Sigmoid colon (tissue), 7 donors: ENCODE measurements around the gene RBM33. TPM values are rescaled to one million over a fixed set of nuclear protein-coding genes. Genes with fewer than 3 reads are reported as not detected.

ENCODE experiments used
- DNase-seq: peaks from one replicate; pipeline ENCODE4 v3.0.0-alpha.2; 2019
- H3K27ac ChIP-seq, 4 donors: fragments of 200-600 bp; sonication (generic); one replicate each; pipeline ENCODE4 v1.5.1; 2016 to 2019; ENCODE audit warnings: mild to moderate bottlenecking in 1 of 4
- H3K27me3 ChIP-seq, 3 donors: fragments of 200-600 bp; sonication (generic); one replicate each; pipeline ENCODE4 v1.5.1; 2019; ENCODE audit warnings: mild to moderate bottlenecking in 1 of 3
- H3K36me3 ChIP-seq, 4 donors: fragments of 200-600 bp; sonication (generic); one replicate each; pipeline ENCODE4 v1.5.1; 2016 to 2019
- H3K4me1 ChIP-seq, 4 donors: fragments of 200-600 bp; sonication (generic); one replicate each; pipeline ENCODE4 v1.5.1; 2017 to 2019
- H3K4me3 ChIP-seq, 4 donors: fragments of 200-600 bp; sonication (generic); one replicate each; pipeline ENCODE4 v1.5.1; 2017 to 2019; ENCODE audit warnings: mild to moderate bottlenecking in 2 of 4, moderate library complexity in 1 of 4
- H3K9me3 ChIP-seq, 4 donors: fragments of 200-600 bp in 3 of 4; sonication (generic) in 3 of 4; one replicate each; pipeline versions ENCODE4 v1.5.1 to v1.6.1; 2013 to 2019
- CTCF ChIP-seq, 4 experiments: fragments of 450-650 bp in 3 of 4; fragments of 200-600 bp in 1 of 4; IDR thresholded peaks; one replicate each; pipeline ENCODE4 v1.5.1; 2016 to 2019; ENCODE audit warnings: antibody characterized with exemption in 4 of 4, mild to moderate bottlenecking in 3 of 4, moderate library complexity in 2 of 4
- EP300 ChIP-seq, 4 donors: sonication (generic); formaldehyde crosslinking; IDR thresholded peaks; one replicate each; pipeline ENCODE4 v1.6.1; 2017; ENCODE audit warnings: antibody characterized with exemption in 4 of 4
- POLR2A ChIP-seq, 2 donors: fragments of 450-650 bp; IDR thresholded peaks; one replicate each; pipeline ENCODE4 v1.6.1; 2016; ENCODE audit warnings: antibody characterized with exemption in 2 of 2, mild to moderate bottlenecking in 2 of 2, moderate library complexity in 2 of 2
- POLR2AphosphoS5 ChIP-seq, 4 donors: sonication (generic); formaldehyde crosslinking; IDR thresholded peaks; one replicate each; pipeline ENCODE4 v1.6.1; 2017; ENCODE audit warnings: antibody characterized with exemption in 4 of 4
- WGBS, 2 donors: extraction: QIAGEN DNeasy Blood & Tissue Kit; methylation state at CpG; one replicate each; pipeline ENCODE4 v1.1.7; 2013; 5-methylcytosine and 5-hydroxymethylcytosine counted together
- intact Hi-C: fragments of 100-400 bp; cut with DNase I; formaldehyde crosslinking; loops from one replicate; pipeline ENCODE4 v1.15.1; 2023
- polyA plus RNA-seq, 3 donors: library from polyadenylated mRNA; stranded (reverse); fragments of 200-250 nt; gene quantifications; one replicate each; pipeline ENCODE4 v1.2.3, GENCODE V29; 2013
- total RNA-seq, 4 donors: library from RNA; depleted of rRNA; stranded (reverse); fragments of >200 nt; gene quantifications; one replicate each; pipeline ENCODE4 v1.1.0, GENCODE V29; 2016
- donor health status: healthy with polysubstance abuse.
- donor health status: Bipolar disorder and iron deficiency.
- donor health status: healthy.

Gene RBM33
- total and polyA plus RNA-seq, 7 donors = 3.6 to 60.4 (median 30.8) TPM

GRCh38 chr7:155824227-155824886, 179.9 kb downstream of the RBM33 start:
- no peak overlapping the region for H3K27ac ChIP-seq
- DNase-seq = no peak
- H3K4me1 ChIP-seq = no peaks in the 10 kb centered on the region
- intact Hi-C loops = no loop called here
- no peaks in the 10 kb centered on the region for H3K9me3 ChIP-seq
- H3K27me3 ChIP-seq = peaks cover 0 to 28% (median 0%) of the 10 kb centered on the region in 3 donors
- H3K36me3 ChIP-seq = no peaks in the 10 kb centered on the region
- 33 to 78% methylated on average over 17 of the region's 17 CpGs for WGBS, 2 donors
- no peak for TF ChIP-seq POLR2AphosphoS5 (IDR thresholded peaks at IDR 0.05)
- no peak for TF ChIP-seq CTCF (IDR thresholded peaks at IDR 0.05)
- no peak overlapping the region for H3K4me3 ChIP-seq

- Histone ChIP-seq H3K36me3 (no peaks in the 10 kb centered on the region), H3K4me1 (no peaks in the 10 kb centered on the region), H3K27me3 (peaks cover 0 to 26% (median 0%) of the 10 kb centered on the region in 3 donors), H3K27ac (no peak overlapping the region), H3K9me3 (no peaks in the 10 kb centered on the region), H3K4me3 (no peak overlapping the region)
- TF ChIP-seq CTCF (IDR thresholded peaks at IDR 0.05) = no peak
- no peak for TF ChIP-seq POLR2AphosphoS5 (IDR thresholded peaks at IDR 0.05)
- TF ChIP-seq EP300 (IDR thresholded peaks at IDR 0.05) = no peak
- no peak for DNase-seq
- intact Hi-C loops = no loop called here
- 23 to 42% methylated on average over 3 of the region's 3 CpGs for WGBS, 2 donors
Measured at GRCh38 chr7:155825336-155825735, 180.9 kb downstream of the RBM33 start.

GRCh38 chr7:155829796-155830470, 185.5 kb downstream of the RBM33 start:
- TF ChIP-seq POLR2A (IDR thresholded peaks at IDR 0.05) (no peak), CTCF (IDR thresholded peaks at IDR 0.05) (no peak), EP300 (IDR thresholded peaks at IDR 0.05) (no peak), POLR2AphosphoS5 (IDR thresholded peaks at IDR 0.05) (no peak)
- no peaks in the 10 kb centered on the region for H3K36me3 ChIP-seq
- DNase-seq = no peak
- intact Hi-C loops = no loop called here
- H3K27me3 ChIP-seq = peaks cover 0 to 24% (median 0%) of the 10 kb centered on the region in 3 donors
- H3K4me1 ChIP-seq = no peaks in the 10 kb centered on the region
- no peak overlapping the region for H3K27ac ChIP-seq
- no peak overlapping the region for H3K4me3 ChIP-seq
- no peaks in the 10 kb centered on the region for H3K9me3 ChIP-seq
- 81 to 82% methylated on average over 17 of the region's 17 CpGs for WGBS, 2 donors

Other genes with a start within 250 kb of the RBM33 start
- gene EN2, start 186.5 kb upstream of the RBM33 start, total RNA-seq = under 1 TPM in 2 of 4 donors, not detected in 2; 0.14 to 0.16 TPM
- not detected for gene EN2, start 186.5 kb upstream of the RBM33 start, polyA plus RNA-seq
- not detected for gene CNPY1, start 98.1 kb upstream of the RBM33 start, total RNA-seq
- not detected for gene CNPY1, start 98.1 kb upstream of the RBM33 start, polyA plus RNA-seq
- not detected for gene SHH, start 167.8 kb downstream of the RBM33 start, total RNA-seq
- 1 to 10 TPM in 1 of 3 donors, under 1 TPM in 2; 0.46 to 1.8 (median 0.60) TPM for gene SHH, start 167.8 kb downstream of the RBM33 start, polyA plus RNA-seq